Peyer's patch (tissue), 4 donors: Measurements from ENCODE around the gene STUM.

Experiments
- POLR2A ChIP-seq, 2 donors: fragments of 450-650 bp; IDR thresholded peaks; one replicate each; pipeline ENCODE4 v1.5.1; 2017; ENCODE audit warnings: antibody characterized with exemption in 2 of 2, mild to moderate bottlenecking in 2 of 2, moderate library complexity in 2 of 2
- TF ChIP-seq, protein P1 (sequence below), 6 experiments: fragments of 450-650 bp in 4 of 6; fragments of 200-600 bp in 2 of 6; sonication (generic) in 1 of 6; IDR thresholded peaks; one replicate each; pipeline ENCODE4 v1.5.1; 2017 to 2019; ENCODE audit warnings: antibody characterized with exemption in 6 of 6, mild to moderate bottlenecking in 3 of 6, moderate library complexity in 1 of 6

GRCh38 chr1:226588484-226588883, 39.9 kb downstream of the STUM start:
- TF ChIP-seq, protein P1, sequence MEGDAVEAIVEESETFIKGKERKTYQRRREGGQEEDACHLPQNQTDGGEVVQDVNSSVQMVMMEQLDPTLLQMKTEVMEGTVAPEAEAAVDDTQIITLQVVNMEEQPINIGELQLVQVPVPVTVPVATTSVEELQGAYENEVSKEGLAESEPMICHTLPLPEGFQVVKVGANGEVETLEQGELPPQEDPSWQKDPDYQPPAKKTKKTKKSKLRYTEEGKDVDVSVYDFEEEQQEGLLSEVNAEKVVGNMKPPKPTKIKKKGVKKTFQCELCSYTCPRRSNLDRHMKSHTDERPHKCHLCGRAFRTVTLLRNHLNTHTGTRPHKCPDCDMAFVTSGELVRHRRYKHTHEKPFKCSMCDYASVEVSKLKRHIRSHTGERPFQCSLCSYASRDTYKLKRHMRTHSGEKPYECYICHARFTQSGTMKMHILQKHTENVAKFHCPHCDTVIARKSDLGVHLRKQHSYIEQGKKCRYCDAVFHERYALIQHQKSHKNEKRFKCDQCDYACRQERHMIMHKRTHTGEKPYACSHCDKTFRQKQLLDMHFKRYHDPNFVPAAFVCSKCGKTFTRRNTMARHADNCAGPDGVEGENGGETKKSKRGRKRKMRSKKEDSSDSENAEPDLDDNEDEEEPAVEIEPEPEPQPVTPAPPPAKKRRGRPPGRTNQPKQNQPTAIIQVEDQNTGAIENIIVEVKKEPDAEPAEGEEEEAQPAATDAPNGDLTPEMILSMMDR (IDR thresholded peaks at IDR 0.05): no peak
- no peak for TF ChIP-seq POLR2A (IDR thresholded peaks at IDR 0.05)
